ENCODE results near the gene SPRED3. TPM values are rescaled to one million over a fixed set of nuclear protein-coding genes. Genes with fewer than 3 reads are reported as not detected.

SPRED3 gene
- total and polyA plus RNA-seq, 9 of the 15 experiments (the other 6 are each of a cell fraction or from before 2014, with no cell fraction given): 0.05 to 1.3 (median 0.36) TPM

- TF ChIP-seq ETV5 (CRISPR knock-in tag; IDR thresholded peaks at IDR 0.05; ENCODE audit: low read depth) (no peak), ZNF696 (CRISPR knock-in tag; conservative IDR thresholded peaks at IDR 0.05) (no peak), NBN (IDR thresholded peaks at IDR 0.05; ENCODE audit: low read depth) (no peak), RNF2 (IDR thresholded peaks at IDR 0.05) (no peak), ARID2 (IDR thresholded peaks at IDR 0.05) (no peak), ZBED1 (IDR thresholded peaks at IDR 0.05) (no peak), MAFG (tag; conservative IDR thresholded peaks at IDR 0.05) (no peak), KDM5B (IDR thresholded peaks at IDR 0.05; ENCODE audit: insufficient replicate concordance, low read depth, low read length) (no peak), SRSF3 (IDR thresholded peaks at IDR 0.05; ENCODE audit: insufficient read depth, low read length) (no peak), NCOR1 (IDR thresholded peaks at IDR 0.05) (no peak), ZNF512 (tag; IDR thresholded peaks at IDR 0.05) (no peak)
These were observed 1.7 kb downstream of the SPRED3 start (continued) for GRCh38 chr19:38389957-38390924.
